Adrenal gland (tissue), 12 donors: ENCODE results near the gene PGC. TPM values are rescaled to one million over a fixed set of nuclear protein-coding genes. Genes with fewer than 3 reads are reported as not detected.

ENCODE experiments used
- DNase-seq, 7 donors: peaks; one replicate each; pipeline ENCODE4 v3.0.0-alpha.2; 2019 to 2020
- H3K27ac ChIP-seq, 5 donors: fragments of 200-600 bp; sonication (generic) in 4 of 5; 1 replicate in 3 of 5; 2 replicates in 2 of 5; pipeline versions ENCODE4 v1.5.1 to v1.8.0; 2016 to 2020; ENCODE audit warnings: mild to moderate bottlenecking in 1 of 5
- H3K27me3 ChIP-seq: fragments of 200-600 bp; 2 replicates; pipeline ENCODE4 v1.8.0; 2021
- H3K36me3 ChIP-seq, 2 donors: fragments of 200-600 bp; replicated peaks in 1 of 2; 1 replicate in 1 of 2; 2 replicates in 1 of 2; pipeline versions ENCODE4 v1.5.1 to v1.8.0; 2018 to 2022
- H3K4me1 ChIP-seq, 2 donors: fragments of 200-600 bp; replicated peaks in 1 of 2; 1 replicate in 1 of 2; 2 replicates in 1 of 2; pipeline versions ENCODE4 v1.5.1 to v1.8.0; 2018 to 2021
- H3K4me3 ChIP-seq, 4 donors: fragments of 200-600 bp; sonication (generic) in 3 of 4; one replicate each; pipeline ENCODE4 v1.5.1; 2016 to 2018
- H3K9me3 ChIP-seq, 3 donors: fragments of 200-600 bp; sonication (generic) in 1 of 3; replicated peaks in 1 of 3; 1 replicate in 2 of 3; 2 replicates in 1 of 3; pipeline versions ENCODE4 v1.5.1 to v1.8.0; 2016 to 2021
- CTCF ChIP-seq, 6 experiments: fragments of 450-650 bp in 4 of 6; fragments of 200-600 bp in 2 of 6; sonication (generic) in 1 of 6; IDR thresholded peaks; 1 replicate in 5 of 6; 2 replicates in 1 of 6; pipeline versions ENCODE4 v1.5.1 to v1.8.0; 2016 to 2021; ENCODE audit warnings: antibody characterized with exemption in 6 of 6, mild to moderate bottlenecking in 2 of 6, moderate library complexity in 1 of 6
- POLR2A ChIP-seq, 2 donors: fragments of 450-650 bp; IDR thresholded peaks; one replicate each; pipeline ENCODE4 v1.6.1; 2017; ENCODE audit warnings: antibody characterized with exemption in 2 of 2, mild to moderate bottlenecking in 2 of 2, moderate library complexity in 1 of 2
- WGBS, 4 donors: extraction: QIAGEN DNeasy Blood & Tissue Kit in 2 of 4; methylation state at CpG; one replicate each; pipeline versions ENCODE4 v1.1.5 to v1.1.7; 2013 to 2017; 5-methylcytosine and 5-hydroxymethylcytosine counted together
- intact Hi-C, 2 donors: fragments of 100-400 bp; cut with DNase I; formaldehyde crosslinking; loops; one replicate each; pipeline versions ENCODE4 v1.14.1 to v1.15.0; 2022 to 2023
- polyA plus RNA-seq, 3 donors: library from polyadenylated mRNA; stranded (reverse); fragments of 200-250 nt in 2 of 3; fragments of 350-450 nt in 1 of 3; fragmentation: Illumina TruSeq in 1 of 3; extraction: RNeasy Lipid Tissue Mini Kit (QIAGEN cat#74804) in 1 of 3; gene quantifications; one replicate each; pipeline ENCODE4 v1.2.3, GENCODE V29; 2013 to 2014
- total RNA-seq, 9 donors: library from RNA; depleted of rRNA in 4 of 9; stranded (reverse); fragments of >200 nt in 4 of 9; fragments of 120-200 nt in 1 of 9; fragmentation: NEBNext Ultra II Directional in 1 of 9; extraction: Animal tissue kit (Norgen Biotek cat#: 25700) in 1 of 9; gene quantifications; one replicate each; pipeline versions ENCODE4 v1.1.0 to v1.2.4, GENCODE V29; 2013 to 2023
- donor health status: healthy with polysubstance abuse.
- donor health status: Bipolar disorder and iron deficiency.
- donor health status: DM: yes; HTN: yes; CAD: no.
- donor health status: DM: no; HTN: no; CAD: no.
- donor health status: DM: no; HTN: no; CAD: no.
- donor health status: DM: yes; HTN: yes; CAD: no.

PGC gene
- total and polyA plus RNA-seq, 12 donors: 0.57 to 1.6 (median 1.1) TPM; not detected in 8

- no peaks in the 10 kb centered on the region for H3K27me3 ChIP-seq
- H3K36me3 ChIP-seq: peaks cover 0 to 21% of the 10 kb centered on the region in 2 donors
- intact Hi-C loops: no loop called here
- peak in 2 of 7 donors; percentile 12 to 14 for DNase-seq
- 93 to 96% (median 96%) methylated on average over 12 to 25 of the region's 25 CpGs for WGBS, 4 donors
- H3K27ac ChIP-seq: no peak overlapping the region
- peaks cover 3 to 15% of the 10 kb centered on the region in 2 donors for H3K4me1 ChIP-seq
- TF ChIP-seq CTCF (IDR thresholded peaks at IDR 0.05) (no peak), POLR2A (IDR thresholded peaks at IDR 0.05) (no peak)
- H3K9me3 ChIP-seq: no peaks in the 10 kb centered on the region
- H3K4me3 ChIP-seq: no peak overlapping the region
Observed at GRCh38 chr6:41690541-41691330, 56.5 kb downstream of the PGC start.

DNA sequence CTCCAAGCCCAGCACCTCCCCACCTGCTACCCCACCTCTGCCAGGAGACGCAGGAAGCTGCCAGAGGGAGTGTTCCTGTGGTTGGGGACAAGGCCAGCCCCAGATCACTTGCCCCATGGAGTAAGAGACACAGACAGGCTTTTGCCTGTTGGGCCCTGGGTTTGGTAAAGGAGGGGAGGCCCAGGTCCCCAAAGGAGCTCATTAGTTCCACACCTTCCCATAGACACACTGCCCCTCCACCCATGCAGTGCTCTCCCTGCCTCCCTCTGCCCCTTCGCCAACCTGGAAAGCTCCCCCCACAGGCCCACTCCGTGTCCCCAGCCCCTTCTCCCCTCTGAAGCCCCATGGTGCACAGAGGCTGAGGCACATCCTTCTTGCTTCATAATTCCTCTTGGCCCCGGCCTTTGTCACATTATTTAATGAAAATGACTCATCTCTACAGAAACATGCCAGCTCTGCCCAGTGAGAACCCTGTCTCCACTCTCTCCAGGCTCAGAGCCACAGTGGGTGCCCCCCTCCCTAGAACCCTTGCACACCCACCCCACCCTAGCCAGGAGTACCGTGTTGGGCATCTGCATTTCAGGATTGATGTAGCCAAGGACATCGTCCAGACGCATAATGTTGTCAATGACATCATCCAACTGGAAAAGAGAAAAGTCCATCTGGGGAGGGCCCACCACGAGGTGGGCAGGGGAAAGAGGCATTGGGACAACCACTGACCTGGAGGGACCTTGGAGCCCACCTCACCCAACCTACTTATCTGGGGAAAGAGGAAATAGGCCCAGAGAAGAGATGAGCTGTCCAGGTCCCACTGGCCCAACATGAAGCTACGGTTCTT lies 57.8 kb downstream of the PGC start:
- intact Hi-C loops: loop anchor here in 1 of 2 donors (10.0 kb wide), 1 partner anchor 265 kb away; no protein-coding TSS in a partner anchor
- no peak for TF ChIP-seq CTCF (IDR thresholded peaks at IDR 0.05)
- TF ChIP-seq POLR2A (IDR thresholded peaks at IDR 0.05): no peak
- Histone ChIP-seq H3K9me3 (no peaks in the 10 kb centered on the region), H3K4me3 (no peak overlapping the region), H3K36me3 (peaks cover 0 to 34% of the 10 kb centered on the region in 2 donors), H3K4me1 (peaks cover 3 to 15% of the 10 kb centered on the region in 2 donors), H3K27me3 (no peaks in the 10 kb centered on the region), H3K27ac (peak overlapping the region in 3 of 5 donors; percentile 38 to 71 (median 41))
- 49 to 68% (median 52%) methylated on average over 8 to 9 of the region's 9 CpGs for WGBS, 4 donors
- peak in 5 of 7 donors; percentile 51 to 66 (median 56) for DNase-seq

DNA sequence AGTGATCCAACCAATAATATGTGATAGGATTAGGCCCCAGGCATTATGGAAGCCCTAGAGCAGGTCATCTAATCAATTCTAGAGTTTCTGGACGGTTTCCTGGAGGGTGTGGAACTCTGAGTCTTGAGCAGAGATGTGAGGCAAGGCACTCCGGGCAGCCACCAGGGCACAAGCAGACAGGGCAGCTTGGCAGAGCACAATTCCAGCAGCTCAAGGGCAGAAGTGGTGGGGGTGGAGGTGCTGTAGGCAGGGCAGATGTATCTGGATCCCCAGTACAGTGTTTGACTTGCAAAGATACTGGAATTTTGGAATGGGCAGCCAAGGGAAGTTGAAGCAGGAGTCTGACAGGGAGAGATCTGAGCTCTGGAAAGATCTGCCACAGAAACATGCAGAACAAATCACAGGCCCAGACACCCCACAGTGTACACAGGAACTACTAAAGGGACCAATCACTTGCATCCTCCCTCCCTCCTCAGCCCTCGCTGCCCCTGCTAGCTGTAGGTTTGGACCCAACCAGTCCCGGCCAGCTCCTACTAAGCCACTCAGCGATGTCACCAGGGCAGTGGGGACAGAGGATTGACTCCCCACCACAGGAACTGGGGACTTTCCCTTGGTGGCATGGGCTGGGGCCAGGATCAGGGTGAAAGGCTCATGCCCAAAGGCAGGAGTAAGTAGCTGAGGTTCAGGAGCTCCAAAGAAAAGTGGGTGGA lies 58.8 kb downstream of the PGC start:
- Histone ChIP-seq H3K9me3 (no peaks in the 10 kb centered on the region), H3K36me3 (peaks cover 0 to 36% of the 10 kb centered on the region in 2 donors), H3K4me3 (no peak overlapping the region), H3K27ac (peak overlapping the region in 2 of 5 donors; percentile 38 to 71), H3K27me3 (no peaks in the 10 kb centered on the region), H3K4me1 (peaks cover 7 to 22% of the 10 kb centered on the region in 2 donors)
- TF ChIP-seq CTCF (IDR thresholded peaks at IDR 0.05) (peak in 3 of 6 experiments; percentile 13 to 24 (median 18)), POLR2A (IDR thresholded peaks at IDR 0.05) (peak in 1 of 2 donors; percentile 18)
- WGBS, 4 donors: 67 to 76% (median 75%) methylated on average over 4 to 5 of the region's 5 CpGs
- intact Hi-C loops: loop anchor here in 1 of 2 donors (10.0 kb wide), 1 partner anchor 264 kb away; no protein-coding TSS in a partner anchor
- peak; percentile 44 to 83 (median 74) for DNase-seq
